EH (cell line): ENCODE results near the gene CAMK2B.
A peak's percentile ranks its signal among the peaks of the same experiment; 100 is the strongest.

Source experiments
- DNase-seq: peaks from one replicate; pipeline ENCODE4 v3.0.0-alpha.2; 2015; ENCODE audit warnings: low read depth

Gene CAMK2B

DNA sequence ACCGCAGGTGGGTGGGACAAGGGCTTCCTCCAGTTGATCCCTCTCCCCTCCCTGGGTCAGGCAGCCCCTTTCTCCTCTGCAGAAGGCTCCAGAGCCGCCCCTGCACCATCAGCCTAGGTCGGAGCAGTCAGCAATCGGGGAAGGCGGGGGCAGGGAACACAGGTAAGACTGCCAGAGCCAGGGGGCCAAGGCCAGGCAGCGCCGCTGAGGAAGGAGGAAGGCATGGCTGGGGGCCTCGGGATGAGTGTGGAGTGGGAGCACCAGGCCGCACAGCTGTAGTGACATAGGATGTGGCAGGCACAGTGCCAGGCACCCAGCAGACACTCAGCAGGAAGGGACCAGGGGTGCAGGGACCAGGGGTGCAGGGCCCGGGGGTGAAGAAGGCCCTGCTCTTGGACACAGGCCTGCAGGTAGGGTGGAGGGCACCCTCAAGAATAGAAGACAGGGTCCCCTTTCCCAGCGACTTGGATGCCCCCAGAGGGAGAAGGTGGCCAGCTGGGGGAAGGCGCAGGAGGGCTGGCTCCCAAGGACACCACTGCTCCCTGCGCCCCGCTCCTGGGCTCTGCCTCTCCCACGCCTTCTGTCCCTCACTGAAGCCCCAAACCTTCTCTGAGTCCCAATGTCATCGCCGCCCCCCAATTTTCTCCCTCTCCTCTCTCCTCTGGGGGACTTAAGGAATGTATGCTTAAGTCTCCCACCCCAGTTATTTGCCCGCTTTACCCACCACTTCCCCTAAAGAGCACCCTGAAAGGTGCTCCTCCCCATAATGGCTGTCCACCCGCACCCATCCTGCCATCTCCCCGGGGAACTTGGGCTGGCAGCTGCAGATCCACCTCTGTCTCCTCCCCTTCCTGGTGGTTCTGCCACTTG is 38.5 kb downstream of the CAMK2B start:
- no peak for DNase-seq

DNA sequence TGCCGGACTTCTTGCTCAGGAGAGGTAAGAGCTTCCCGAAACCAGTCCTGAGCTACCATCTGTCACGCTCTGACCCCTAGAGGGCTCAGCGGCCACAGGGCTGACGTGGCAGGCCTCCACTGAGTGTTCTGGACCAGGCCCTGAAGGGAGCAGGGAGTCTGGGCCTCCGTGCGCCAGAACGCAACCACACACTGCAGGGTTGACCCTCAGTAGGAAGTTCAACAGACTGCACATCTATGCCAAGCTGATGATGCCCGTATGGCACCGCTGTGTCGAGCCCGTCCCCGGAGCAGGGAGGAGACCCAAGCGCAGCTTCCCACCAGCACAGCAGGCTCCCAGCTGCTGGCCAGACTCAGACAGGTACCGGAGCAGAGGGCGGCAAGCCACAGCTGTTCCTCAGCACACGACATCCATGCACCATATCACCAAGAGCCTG is 39.2 kb downstream of the CAMK2B start:
- no peak for DNase-seq

DNA sequence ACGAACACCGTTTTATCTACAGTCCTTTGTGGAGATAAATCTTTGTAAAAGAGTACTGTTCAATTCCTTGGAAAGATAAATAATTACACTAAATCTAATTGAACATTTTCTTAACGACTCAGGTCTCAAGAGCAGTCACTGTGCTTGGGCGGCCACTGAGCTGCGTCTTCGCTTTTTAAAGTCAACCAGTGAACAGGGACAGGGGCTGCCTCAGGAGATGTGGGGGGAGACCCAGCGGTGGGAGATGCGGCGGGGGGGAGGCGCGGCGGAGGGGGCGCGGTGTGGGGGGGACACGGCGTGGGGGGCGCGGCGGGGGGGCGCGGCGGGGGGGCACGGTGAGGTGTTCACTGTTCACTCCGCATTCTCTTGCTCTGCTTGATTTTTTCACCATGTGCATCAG is 39.8 kb downstream of the CAMK2B start:
- no peak for DNase-seq

DNA sequence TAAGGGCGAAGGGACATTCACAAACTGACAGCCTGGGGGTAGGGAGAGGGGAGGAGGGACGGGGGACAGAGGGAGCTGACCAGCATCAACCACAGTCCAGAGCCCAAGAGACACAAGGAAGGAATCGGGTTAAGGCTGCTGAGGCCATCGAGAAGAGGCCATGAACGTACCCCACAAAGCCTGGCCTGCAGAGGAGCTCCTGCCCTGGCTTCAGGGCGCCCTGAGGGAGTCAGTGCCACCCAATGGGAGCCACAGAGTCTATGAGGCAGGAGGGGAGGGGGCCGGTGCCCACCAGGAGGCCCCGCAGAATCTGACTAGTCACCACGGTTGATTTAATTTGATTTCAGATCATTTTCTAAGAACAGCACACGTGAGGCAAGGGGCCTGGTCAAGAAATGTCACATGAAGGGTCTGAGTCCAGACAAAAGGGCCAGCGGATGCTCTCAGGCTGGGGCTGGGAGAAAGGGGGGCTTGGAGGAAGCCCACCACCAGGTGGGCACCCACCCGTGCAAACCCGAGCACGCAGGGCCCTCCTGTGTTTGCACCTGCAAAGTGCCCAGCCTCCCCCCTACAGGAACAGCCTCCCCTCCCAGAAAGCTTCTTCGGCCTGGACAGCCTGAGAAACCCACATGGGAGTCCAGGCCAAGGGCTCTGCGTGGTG is 40.4 kb downstream of the CAMK2B start:
- DNase-seq: no peak

DNA sequence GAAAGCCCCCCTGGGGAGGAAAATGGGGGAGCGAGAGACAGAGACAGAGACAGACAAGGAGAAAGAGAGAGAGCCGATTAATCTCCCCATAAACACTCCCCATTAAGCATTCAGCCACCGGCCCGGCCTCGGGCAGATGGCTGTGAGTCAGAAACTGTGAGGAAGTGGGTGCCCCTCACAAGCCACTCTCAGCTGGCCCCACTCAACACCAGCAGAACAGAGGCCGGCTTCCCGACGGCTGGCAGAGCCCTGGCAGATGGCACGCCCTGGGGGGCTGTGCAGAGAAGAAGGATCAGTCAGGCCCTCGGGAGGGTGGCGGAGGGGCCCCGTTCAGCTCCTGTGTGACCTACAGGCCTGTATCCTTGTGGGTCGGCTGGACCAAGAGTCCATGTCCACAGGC is 41.2 kb downstream of the CAMK2B start:
- peak; percentile 15 for DNase-seq

DNA sequence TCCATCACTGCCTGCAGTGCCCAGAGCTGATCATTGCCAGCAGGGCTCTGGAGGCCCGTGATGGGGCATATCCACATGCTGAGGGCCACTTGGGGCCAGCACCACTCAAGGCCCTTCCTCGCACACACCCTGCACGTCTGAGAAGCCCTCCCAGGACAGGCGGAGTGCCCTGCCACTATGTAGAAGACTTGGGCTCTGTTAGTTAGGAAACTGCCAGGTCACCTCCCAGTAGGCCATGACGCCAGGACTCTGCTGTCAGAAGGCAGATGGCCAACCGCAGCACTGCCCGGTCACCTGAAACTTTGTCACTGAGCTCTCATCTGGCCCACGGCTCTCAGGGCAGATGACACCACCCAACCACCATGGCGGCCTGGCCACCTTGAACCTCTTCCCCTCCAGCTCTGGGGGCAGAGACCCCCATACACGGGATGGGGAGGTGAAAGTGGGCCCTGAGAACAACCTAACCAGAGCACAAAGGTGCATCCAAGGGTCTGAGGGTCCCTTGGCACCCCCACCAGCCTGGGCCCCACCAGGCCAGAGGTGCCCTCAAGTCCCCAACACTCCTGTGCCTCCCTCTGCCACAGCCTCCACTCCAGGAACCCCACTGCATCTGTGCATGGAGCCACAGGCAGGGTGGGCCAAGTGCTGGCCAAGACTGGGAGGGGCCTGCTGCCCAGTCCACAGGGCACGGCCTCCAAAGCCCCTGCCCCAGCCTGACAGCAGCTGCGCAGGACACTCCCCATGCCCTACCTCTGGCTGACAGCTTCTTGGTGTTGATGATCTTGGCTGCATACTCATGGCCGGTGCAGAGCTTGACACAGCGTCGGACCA is 41.8 kb downstream of the CAMK2B start:
- no peak for DNase-seq

DNA sequence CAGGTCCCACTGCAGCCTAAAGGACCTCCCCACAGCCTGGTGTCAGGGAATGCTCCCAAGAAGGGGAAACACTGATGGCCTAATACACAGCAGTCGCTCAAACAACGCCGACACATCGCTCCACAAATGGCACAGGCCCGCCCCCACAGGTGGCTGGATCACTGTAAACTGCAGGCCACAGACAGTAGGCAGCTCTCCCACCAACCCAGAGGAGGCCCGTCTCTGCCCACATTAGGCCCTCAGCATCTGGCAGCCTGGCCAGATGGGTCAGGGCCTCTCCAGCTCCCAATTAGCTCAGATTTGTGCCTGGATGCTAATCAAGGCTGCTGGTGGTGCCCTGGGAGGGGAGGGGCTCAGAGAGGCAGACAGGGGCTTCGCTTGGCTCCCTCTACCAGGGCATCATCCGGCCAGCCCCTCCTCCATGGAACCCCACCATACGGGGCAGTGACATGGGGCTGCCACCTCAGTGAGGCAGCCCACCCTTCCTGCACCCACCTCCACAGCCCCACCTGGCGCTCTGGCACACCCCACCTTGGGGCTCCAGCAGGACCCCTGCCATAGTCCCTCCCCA is 42.7 kb downstream of the CAMK2B start:
- DNase-seq: no peak

DNA sequence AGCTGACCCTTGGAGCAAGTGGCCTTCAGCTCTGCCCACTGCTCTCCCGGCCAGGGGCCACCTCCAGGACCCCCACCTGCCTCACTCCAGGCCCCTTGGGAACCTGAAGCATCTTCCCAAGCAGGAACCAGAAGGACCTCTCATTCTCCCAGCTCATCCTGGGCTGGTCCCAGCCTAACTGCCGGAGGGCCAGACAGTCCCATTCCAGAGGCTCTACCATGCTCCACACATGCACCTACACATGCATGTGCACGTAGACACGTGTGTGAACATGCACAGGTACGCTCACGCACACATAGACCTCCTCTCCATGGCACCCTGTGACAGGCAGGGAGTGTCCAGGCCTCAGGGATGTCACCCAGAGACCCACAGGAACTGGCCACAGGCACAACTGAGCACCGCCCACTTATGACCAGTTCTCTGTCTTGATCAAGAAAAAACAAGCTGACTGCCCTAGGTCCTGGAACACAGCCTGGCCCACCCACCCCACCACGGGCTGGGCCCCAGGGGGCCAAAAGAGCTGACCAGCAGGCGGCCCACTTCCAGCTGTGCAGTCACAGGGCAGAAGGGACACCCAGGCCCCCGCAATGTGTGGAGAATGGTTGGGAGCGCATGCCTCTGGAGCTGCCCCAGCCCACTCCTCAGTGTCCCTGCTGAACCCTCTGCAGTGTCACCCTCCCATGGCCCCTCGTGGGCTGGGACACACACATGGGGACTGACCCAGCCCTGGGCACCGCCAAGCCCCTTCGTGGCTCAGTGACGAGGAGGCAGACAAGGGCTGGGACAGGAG is 43.4 kb downstream of the CAMK2B start:
- DNase-seq: no peak

DNA sequence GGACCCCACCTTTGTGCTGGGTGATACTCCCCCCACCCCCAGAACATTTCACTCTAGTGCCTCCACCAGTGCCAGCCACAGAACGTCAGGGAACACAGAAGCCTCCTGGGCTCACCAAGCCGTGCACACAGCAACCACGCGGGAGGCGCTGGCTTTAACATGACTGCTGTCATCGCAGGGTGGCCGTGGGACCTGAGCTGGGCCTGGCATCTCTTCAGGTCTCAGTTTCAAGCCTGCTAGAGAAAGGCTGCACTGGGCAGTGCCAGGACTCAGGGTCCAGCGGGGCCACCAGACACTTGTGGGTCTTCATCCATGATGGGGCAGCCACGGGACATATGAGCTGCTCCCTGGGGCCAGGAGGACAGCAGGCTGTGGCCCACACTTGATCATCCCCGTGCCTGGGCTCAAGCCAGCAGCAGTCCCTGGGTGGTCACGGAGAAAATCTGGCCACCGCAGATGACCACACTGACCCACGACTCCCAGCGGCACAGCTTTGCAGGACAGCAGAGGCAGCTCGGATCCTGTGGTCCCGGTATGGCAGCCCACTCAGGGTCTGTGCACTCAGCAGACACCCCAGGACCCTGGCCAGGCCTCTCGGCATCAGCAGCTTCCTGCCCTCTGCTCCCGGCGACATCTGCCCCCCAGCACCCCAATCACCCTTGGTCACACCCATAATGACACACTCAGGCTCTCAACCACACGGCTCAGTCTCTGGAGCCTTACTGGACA is 44.2 kb downstream of the CAMK2B start:
- DNase-seq: no peak

DNA sequence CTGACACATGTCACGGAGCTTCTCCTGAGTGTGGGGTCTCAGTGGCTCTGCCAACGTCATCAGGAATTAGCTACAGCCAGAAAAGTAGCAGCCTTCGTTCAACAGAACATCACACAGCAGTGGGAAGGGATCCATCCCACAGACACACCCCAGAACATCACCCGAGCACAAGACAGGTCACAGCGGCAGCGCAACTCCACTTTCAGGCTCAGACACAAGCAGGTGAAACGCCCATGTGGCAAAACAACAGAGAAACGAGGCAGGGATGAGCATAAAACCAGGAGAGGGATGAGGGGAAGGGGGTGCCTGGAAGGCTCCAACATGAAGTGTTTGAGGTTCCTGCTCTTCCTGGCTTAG is 44.8 kb downstream of the CAMK2B start:
- DNase-seq: no peak

DNA sequence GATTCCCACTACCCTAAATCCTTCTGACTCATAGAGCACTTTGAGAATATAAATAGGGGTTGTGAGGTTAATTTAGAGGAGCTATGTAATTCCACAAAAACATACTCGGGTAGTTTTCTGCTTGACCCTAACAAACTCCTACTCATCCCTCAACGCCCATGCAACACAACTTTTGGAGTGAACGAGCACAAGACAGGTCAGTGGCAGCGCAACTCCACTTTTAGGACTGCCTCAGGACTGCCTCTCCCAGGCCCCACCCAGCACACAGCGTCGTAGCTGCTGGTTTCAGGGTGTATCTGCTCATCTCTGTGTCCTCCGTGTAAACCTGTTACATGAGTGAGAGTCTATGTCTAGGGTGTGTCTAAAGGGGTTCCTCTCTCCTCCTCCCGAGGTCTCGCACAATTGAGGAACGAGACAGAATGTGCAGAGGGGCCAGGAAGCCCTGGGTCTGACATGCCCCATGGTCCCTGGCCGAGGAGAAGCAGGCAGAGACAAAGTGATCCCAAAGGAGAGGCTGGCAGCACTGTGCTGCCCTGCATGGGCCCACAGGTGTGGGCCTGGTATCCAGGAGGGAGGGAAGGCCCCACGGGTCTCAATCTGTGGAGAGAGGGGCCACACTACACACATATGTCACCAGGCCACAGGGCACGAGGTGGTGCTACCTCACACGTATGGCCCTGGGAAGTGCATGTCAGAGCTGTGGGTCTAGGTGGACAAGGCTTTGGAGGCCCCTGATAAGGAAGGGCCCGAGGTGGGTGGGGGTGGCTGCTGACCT is 45.5 kb downstream of the CAMK2B start:
- DNase-seq: no peak

DNA sequence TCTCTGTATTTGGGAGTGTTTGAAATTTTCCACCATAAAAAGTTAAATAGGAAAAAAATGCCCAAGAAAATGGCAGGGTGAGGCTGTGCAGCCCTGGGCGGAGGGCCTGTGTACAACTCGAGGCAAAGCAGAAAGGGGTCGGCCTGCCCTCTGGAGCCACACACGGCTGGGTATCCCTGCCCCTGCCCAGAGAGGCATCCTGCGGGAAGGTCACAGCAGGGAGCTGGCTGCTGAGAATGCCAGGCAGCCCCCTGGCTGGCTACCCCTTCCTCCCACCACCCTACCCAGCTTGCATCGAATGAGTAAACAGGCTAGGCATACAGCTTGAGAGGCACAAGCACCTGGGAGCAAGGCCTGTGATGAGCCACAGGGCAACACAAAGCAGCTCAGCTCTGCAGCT is 46.1 kb downstream of the CAMK2B start:
- no peak for DNase-seq

DNA sequence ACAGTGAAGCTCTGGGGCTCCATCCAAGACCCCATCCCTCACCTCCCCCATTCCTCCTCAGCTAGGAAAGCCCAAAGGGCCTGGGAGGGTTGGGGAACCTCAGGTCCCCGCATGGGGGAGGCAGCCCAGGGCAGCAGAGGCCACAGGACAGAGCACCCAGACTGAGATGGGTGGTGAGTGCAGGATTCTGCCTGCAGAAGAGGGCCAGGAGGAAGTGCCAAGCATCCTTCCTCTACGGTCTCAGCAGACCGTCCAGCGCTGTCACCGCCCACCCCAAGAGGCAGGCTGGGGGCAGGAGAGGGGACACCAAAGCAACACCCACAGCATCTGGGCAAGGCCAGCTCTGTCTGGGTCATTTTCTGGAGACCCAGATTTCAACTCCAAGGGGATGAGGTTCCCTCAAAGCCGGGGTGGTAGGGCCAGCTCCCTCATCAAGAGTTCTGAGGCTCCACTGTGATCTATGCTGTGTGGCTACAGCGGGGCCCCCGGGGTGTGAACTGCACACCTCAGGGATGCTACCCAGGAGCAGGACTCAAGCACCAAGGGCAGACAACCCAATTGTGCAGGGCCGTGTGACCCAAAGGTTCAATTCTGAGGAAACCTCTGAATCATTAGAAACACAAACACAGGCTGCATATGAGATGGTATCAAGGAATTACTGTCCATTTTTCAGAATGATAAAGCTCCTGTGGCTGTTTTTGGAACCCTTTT is 46.8 kb downstream of the CAMK2B start:
- peak; percentile 61 for DNase-seq

DNA sequence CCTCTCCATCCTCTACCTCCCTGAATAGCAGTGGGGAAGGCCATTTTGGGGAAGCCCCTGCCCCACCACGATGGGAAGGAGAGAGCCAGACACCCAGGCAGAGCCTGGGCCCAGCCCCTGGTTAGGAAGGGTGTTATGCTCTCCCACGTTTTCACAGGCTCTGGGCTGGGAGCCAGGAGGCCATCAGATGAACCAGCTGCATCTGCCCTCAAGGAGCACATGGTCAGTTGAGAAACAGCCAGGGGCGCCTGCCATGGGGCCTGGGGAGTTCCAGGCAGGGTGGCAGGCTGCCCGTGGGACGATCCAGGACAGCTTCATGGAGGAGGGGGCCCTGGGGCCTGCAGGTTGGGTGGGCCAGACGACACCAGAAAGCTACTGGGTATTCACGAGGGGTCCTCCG is 47.5 kb downstream of the CAMK2B start:
- DNase-seq: peak; percentile 51

DNA sequence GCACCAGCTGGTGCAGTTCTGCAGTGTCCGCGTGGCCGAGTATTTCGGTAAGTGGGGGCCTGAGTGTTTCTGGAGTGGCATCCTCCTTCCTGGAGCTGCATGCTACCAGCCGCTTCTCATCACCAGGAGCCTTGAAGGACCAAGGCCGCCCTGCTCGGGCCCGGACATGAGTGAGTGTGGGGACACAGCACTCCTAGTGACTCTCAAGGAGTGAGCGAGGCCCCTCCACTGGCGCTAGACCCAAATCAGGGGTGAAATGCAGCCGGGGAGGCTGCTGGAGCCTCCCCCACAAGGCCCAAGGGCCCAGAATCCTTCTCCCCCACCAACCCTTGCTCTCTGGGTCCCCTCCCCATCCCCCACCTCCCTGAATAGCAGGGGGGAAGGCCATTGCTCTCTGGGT is 48.0 kb downstream of the CAMK2B start:
- no peak for DNase-seq

DNA sequence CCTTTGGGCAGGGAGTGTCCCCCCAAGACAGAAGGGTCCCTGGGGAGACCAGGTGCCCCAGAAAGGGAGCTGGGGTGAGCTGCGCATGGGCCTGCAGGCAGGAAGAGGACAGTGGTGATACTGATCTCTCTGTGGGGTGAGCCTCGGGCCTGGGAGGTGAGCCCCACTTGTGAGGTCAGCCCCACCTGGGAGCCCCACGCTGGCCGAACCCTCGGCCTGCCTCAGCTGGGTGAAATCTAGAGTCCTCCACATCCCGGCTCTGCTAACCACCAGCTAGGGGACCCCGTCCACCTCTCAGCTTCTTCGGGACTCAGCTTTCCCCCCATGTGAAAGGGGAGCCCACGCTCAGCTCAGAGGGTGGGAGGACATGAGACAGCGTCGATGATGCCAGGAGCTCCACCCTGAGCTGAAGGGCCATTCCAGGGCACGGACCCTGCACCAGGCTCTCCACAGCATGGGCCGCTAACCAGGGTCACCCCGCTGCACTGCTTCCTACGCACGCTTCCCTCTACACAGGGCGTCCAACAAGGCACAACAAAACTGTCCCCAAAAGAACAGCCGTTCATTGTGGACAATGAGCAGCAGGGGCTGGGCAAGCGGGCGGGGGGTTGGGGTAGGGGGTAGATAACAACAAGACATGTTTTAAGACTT is 48.7 kb downstream of the CAMK2B start:
- DNase-seq: no peak

DNA sequence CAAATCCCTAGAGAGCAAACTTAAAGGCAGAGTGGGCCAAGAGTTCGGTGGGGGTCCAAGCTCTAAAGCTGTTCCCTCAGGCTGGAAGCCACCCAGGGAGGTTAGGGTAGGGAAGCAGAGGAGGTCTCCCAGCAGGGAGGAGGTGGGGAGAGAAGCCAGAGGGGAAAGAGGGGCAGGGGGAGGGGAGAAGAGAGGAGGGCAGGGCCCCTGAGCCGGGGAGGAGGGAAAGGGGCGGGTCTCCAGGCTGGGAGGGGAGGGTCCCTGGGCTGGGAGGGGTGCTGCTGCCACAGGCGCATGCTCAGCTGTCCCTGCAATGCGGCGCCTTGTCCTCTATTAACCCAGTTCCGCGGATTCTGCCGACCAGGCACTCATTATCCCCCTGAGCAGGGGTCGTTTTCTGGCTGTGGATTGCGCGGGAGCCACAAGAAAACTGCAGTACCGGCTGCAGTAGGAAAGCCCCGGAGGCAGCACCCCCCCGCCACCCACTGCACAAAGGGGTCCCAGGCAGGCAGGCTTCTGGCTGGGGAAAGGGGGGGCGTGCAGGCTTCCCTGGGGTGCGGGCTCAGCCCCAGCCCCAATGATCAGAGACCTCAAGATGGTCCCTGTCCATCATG is 49.3 kb downstream of the CAMK2B start:
- no peak for DNase-seq

DNA sequence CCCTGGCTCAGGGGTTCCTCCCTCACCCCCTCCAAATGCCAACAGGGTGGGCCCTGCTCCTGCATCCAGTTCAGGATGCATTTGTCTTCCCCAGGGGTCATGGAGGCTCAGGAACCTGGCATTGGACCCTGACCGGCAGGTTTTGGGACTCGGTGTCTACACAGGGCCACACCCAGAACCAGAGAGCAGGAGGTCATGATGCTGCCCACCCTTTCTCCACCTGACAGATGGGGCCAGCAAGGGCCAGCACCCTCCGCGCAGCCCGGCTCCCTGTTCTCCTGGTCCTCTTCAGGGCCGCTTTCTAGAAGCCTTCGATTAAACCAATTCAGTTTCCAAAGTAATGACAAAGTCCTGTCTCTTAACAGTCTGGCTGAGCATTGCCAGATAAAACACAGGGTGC is 50.2 kb downstream of the CAMK2B start:
- DNase-seq: no peak

DNA sequence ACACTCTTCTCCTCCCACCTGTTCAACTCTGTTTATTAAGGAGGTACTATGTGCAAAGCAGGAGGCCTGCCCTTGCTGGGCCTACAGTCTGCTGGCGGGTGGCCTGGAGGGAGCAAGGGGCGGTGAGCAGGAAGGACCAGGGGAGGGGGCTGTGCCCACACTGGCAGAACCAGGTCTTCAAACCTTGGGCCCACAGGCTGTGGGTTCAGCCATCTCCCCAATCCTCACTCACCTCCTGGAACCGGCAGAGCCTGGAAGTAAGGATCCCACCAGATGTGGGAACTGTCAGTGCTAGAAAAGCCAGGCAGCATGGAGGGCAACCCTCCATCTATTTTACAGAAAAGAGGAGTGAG is 50.8 kb downstream of the CAMK2B start:
- DNase-seq: no peak
